ENCODE measurements around the gene NFE2L1. TPM values are rescaled to one million over a fixed set of nuclear protein-coding genes. Genes with fewer than 3 reads are reported as not detected.

Gene NFE2L1
- total RNA-seq, 2 donors from 2014 or later: 87.8 to 244 TPM

DNA sequence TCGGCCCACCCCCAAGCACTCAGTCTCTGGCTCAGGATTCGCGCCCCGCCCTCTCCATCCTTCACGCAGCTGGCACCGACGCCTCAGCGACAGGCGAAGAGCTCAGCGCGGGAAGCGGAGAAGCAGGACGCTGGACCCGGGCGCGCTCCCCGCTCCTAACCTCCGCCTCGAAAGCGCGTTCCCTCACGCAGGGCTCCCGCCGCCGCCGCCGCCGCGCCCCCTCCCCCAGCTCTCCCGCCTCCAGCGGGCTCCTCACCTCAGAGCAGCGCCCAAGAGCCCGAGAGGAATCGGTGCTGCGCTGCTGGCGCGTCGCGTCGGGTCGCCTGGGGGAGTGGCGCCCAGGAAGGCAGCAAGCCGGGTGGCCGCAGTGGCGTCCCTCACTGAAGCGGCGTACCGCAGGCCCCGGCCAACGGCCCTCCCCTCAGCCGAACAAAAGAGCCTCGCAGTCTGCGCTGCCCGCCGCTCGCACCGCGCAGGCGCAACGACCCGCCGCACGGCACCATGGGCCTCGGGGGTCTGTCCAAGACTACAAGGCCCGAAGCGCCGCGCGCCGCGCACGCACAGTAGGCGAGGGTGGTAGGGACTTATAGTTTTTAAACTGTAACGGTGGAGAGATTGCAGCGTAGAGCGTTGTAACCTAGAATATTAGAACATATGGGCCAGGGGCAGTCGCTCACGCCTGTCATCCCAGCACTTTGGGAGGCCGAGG is 53.0 kb downstream of the NFE2L1 start, which contains the start of gene CBX1:
TSS of gene CBX1 (minus strand) at position 467 of the 709 bp plus-strand sequence. CDS start 24,474 bp downstream, outside the sequence.
- DNase-seq (ENCODE audit: low spot score): peak; percentile 88
- intact Hi-C loops (cut with DNase I): no loop called here
- Histone ChIP-seq H3K27me3 (replicated peaks; ENCODE audit: insufficient read depth) (no peaks in the 10 kb centered on the region), H3K27ac (peak within 1 kb of the TSS; percentile 89 to 91), H3K4me1 (replicated peaks) (no peaks in the 10 kb centered on the region), H3K36me3 (no peaks in the 10 kb centered on the region), H3K4me3 (peak within 1 kb of the TSS; percentile 87 to 94), H3K9me3 (no peaks in the 10 kb centered on the region)
- TF ChIP-seq POLR2AphosphoS5 (IDR thresholded peaks at IDR 0.05) (peak; percentile 96), POLR2A (IDR thresholded peaks at IDR 0.05) (peak; percentile 75), CTCF (IDR thresholded peaks at IDR 0.05) (peak in 1 of 4 experiments; percentile 18)
- 1% methylated on average over 73 of the region's 79 CpGs for WGBS

- TF ChIP-seq CTCF (IDR thresholded peaks at IDR 0.05): no peak
- TF ChIP-seq POLR2A (IDR thresholded peaks at IDR 0.05): no peak
- no peak for TF ChIP-seq POLR2AphosphoS5 (IDR thresholded peaks at IDR 0.05)
- Histone ChIP-seq H3K4me3 (no peak overlapping the region), H3K9me3 (no peaks in the 10 kb centered on the region), H3K27me3 (replicated peaks; ENCODE audit: insufficient read depth) (no peaks in the 10 kb centered on the region), H3K27ac (no peak overlapping the region), H3K36me3 (no peaks in the 10 kb centered on the region), H3K4me1 (replicated peaks) (no peaks in the 10 kb centered on the region)
- 85% methylated on average over 19 of the region's 19 CpGs for WGBS
- intact Hi-C loops (cut with DNase I): no loop called here
- no peak for DNase-seq (ENCODE audit: low spot score)
These were observed 54.0 kb downstream of the NFE2L1 start for GRCh38 chr17:48102043-48102750.

DNA sequence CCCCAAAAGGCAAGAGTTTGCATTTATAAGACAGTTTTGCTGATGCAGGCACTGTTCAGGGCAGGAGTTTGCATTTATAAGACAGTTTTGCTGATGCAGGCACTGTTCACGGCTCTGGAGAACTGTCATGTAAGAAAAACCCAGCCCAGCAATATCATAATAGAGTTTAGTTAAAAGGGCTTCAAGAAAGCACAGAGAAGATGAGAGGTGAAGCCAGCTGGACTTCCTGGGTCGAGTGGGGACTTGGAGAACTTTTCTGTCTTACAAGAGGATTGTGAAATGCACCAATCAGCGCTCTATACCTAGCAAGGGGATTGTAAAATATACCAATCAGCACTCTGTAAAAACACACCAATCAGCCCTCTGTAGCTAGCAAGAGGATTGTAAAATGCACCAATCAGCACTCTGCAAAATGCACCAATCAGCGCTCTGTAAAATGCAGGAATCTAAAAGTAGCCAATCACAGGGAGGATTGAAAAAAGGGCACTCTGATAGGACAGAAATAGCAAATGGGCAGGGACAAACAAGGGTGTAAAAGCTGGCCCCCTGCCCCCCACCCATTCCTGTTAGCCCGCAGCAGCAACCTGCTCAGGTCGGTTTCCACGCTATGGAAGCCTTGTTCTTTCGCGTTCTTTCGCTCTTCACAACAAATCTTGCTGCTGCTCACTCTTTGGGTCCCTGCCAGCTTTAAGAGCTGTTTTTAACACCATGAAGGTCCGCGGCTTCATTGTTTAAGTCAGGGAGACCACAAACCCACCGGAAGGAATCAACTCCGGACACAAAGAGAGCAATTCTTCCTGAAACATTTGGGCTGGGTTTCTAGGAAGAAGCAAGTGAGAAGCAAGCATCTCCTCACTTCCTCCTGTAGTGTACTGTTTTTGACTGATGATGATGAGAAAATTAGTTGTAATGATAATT is 54.9 kb downstream of the NFE2L1 start:
- WGBS: 69% methylated on average over 14 of the region's 14 CpGs
- H3K36me3 ChIP-seq: no peaks in the 10 kb centered on the region
- H3K27ac ChIP-seq: no peak overlapping the region
- H3K9me3 ChIP-seq: no peaks in the 10 kb centered on the region
- no peak overlapping the region for H3K4me3 ChIP-seq
- no peaks in the 10 kb centered on the region for H3K27me3 ChIP-seq (replicated peaks; ENCODE audit: insufficient read depth)
- TF ChIP-seq POLR2A (IDR thresholded peaks at IDR 0.05) (no peak), POLR2AphosphoS5 (IDR thresholded peaks at IDR 0.05) (no peak), CTCF (IDR thresholded peaks at IDR 0.05) (no peak)
- no peaks in the 10 kb centered on the region for H3K4me1 ChIP-seq (replicated peaks)
- intact Hi-C loops (cut with DNase I): no loop called here
- DNase-seq (ENCODE audit: low spot score): no peak

GRCh38 chr17:48104440-48104839 is 56.3 kb downstream of the NFE2L1 start:
- Histone ChIP-seq H3K27me3 (replicated peaks; ENCODE audit: insufficient read depth) (no peaks in the 10 kb centered on the region), H3K4me1 (replicated peaks) (no peaks in the 10 kb centered on the region), H3K27ac (no peak overlapping the region), H3K9me3 (no peaks in the 10 kb centered on the region), H3K4me3 (no peak overlapping the region), H3K36me3 (no peaks in the 10 kb centered on the region)
- TF ChIP-seq POLR2AphosphoS5 (IDR thresholded peaks at IDR 0.05) (no peak), POLR2A (IDR thresholded peaks at IDR 0.05) (no peak), CTCF (IDR thresholded peaks at IDR 0.05) (no peak)
- 96% methylated on average over 7 of the region's 7 CpGs for WGBS
- DNase-seq (ENCODE audit: low spot score): no peak
- intact Hi-C loops (cut with DNase I): no loop called here

Measured in prostate gland (tissue), 2 donors.